Testis (tissue), 3 donors: ENCODE measurements around the gene SLC22A8. TPM values are rescaled to one million over a fixed set of nuclear protein-coding genes. Genes with fewer than 3 reads are reported as not detected.
A peak's percentile ranks its signal among the peaks of the same experiment; 100 is the strongest.

Experiments
- DNase-seq: peaks from one replicate; pipeline ENCODE4 v3.0.0-alpha.2; 2019
- H3K27ac ChIP-seq, 2 donors: fragments of 200-600 bp; sonication (generic); one replicate each; pipeline ENCODE4 v1.5.1; 2019
- H3K27me3 ChIP-seq: fragments of 200-600 bp; sonication (generic); one replicate; pipeline ENCODE4 v1.5.1; 2019
- H3K36me3 ChIP-seq: fragments of 200-600 bp; sonication (generic); one replicate; pipeline ENCODE4 v1.5.1; 2017; ENCODE audit warnings: low read depth; ENCODE audit errors: missing control alignments
- H3K4me1 ChIP-seq: fragments of 200-600 bp; sonication (generic); one replicate; pipeline ENCODE4 v1.5.1; 2019
- H3K4me3 ChIP-seq, 2 donors: fragments of 200-600 bp; sonication (generic); one replicate each; pipeline ENCODE4 v1.5.1; 2017 to 2019
- H3K9me3 ChIP-seq: fragments of 200-600 bp; sonication (generic); one replicate; pipeline ENCODE4 v1.5.1; 2017
- CTCF ChIP-seq, 3 experiments: fragments of 450-650 bp in 2 of 3; fragments of 200-600 bp in 1 of 3; sonication (generic) in 1 of 3; IDR thresholded peaks; one replicate each; pipeline ENCODE4 v1.5.1; 2016 to 2019; ENCODE audit warnings: antibody characterized with exemption in 3 of 3, mild to moderate bottlenecking in 2 of 3, moderate library complexity in 1 of 3
- POLR2A ChIP-seq: fragments of 450-650 bp; IDR thresholded peaks from one replicate; pipeline ENCODE4 v1.6.1; 2017; ENCODE audit warnings: antibody characterized with exemption, mild to moderate bottlenecking, moderate library complexity
- WGBS, 2 donors: methylation state at CpG; one replicate each; pipeline ENCODE4 v1.1.5; 2018; 5-methylcytosine and 5-hydroxymethylcytosine counted together
- intact Hi-C: fragments of 100-400 bp; cut with DNase I; formaldehyde crosslinking; loops from one replicate; pipeline ENCODE4 v1.15.1; 2023; ENCODE audit warnings: low total_unique reads
- polyA plus RNA-seq: library from polyadenylated mRNA; stranded (reverse); fragments of 350-450 nt; fragmentation: Illumina TruSeq; extraction: RNeasy Lipid Tissue Mini Kit (QIAGEN cat#74804); gene quantifications from one replicate; pipeline ENCODE4 v1.2.3, GENCODE V29; 2014; ENCODE audit warnings: low read depth, low replicate concordance; ENCODE audit not compliant: insufficient read depth
- total RNA-seq, 2 donors: library from RNA; depleted of rRNA; stranded (reverse); fragments of >200 nt; gene quantifications; one replicate each; pipeline ENCODE4 v1.2.3, GENCODE V29; 2016

SLC22A8 gene
- total and polyA plus RNA-seq, 3 donors from 2014 or later, result 0.06 TPM; not detected in 2

- Histone ChIP-seq H3K27ac (no peak overlapping the region), H3K4me1 (no peaks in the 10 kb centered on the region), H3K27me3 (no peaks in the 10 kb centered on the region), H3K9me3 (no peaks in the 10 kb centered on the region), H3K36me3 (no peaks in the 10 kb centered on the region), H3K4me3 (no peak overlapping the region)
- TF ChIP-seq CTCF (IDR thresholded peaks at IDR 0.05) (no peak), POLR2A (no peak)
- intact Hi-C loops, result no loop called here
- 100% methylated on average over 1 of the region's 1 CpG for WGBS, 2 donors
- no peak for DNase-seq
Measured at GRCh38 chr11:62959422-62959980, 56.1 kb downstream of the SLC22A8 start.

- DNase-seq, result no peak
- Histone ChIP-seq H3K27me3 (no peaks in the 10 kb centered on the region), H3K27ac (no peak overlapping the region), H3K4me3 (no peak overlapping the region), H3K9me3 (no peaks in the 10 kb centered on the region), H3K36me3 (no peaks in the 10 kb centered on the region), H3K4me1 (no peaks in the 10 kb centered on the region)
- intact Hi-C loops, result no loop called here
- WGBS, 2 donors, result 38 to 42% methylated on average over 11 of the region's 11 CpGs
- TF ChIP-seq POLR2A (no peak), CTCF (IDR thresholded peaks at IDR 0.05) (no peak)
Measured at GRCh38 chr11:62958547-62959421, 56.9 kb downstream of the SLC22A8 start.

- Histone ChIP-seq H3K36me3 (no peaks in the 10 kb centered on the region), H3K27ac (no peak overlapping the region), H3K27me3 (no peaks in the 10 kb centered on the region), H3K4me1 (no peaks in the 10 kb centered on the region), H3K4me3 (no peak overlapping the region), H3K9me3 (no peaks in the 10 kb centered on the region)
- WGBS, 2 donors, result 94 to 95% methylated on average over 2 of the region's 2 CpGs
- TF ChIP-seq POLR2A, result no peak
- no peak for TF ChIP-seq CTCF (IDR thresholded peaks at IDR 0.05)
- intact Hi-C loops, result no loop called here
- DNase-seq, result no peak
Measured at GRCh38 chr11:62957147-62957546, 58.5 kb downstream of the SLC22A8 start.

GRCh38 chr11:62954478-62954877 lies 61.2 kb downstream of the SLC22A8 start:
- Histone ChIP-seq H3K9me3 (no peaks in the 10 kb centered on the region), H3K36me3 (no peaks in the 10 kb centered on the region), H3K27me3 (no peaks in the 10 kb centered on the region), H3K4me1 (no peaks in the 10 kb centered on the region), H3K27ac (no peak overlapping the region), H3K4me3 (no peak overlapping the region)
- intact Hi-C loops, result no loop called here
- 59 to 71% methylated on average over 5 of the region's 5 CpGs for WGBS, 2 donors
- peak; percentile 23 for DNase-seq
- TF ChIP-seq POLR2A (no peak), CTCF (IDR thresholded peaks at IDR 0.05) (no peak)
